H9 (cell line): Measurements from ENCODE around the gene SETBP1. TPM values are rescaled to one million over a fixed set of nuclear protein-coding genes. Genes with fewer than 3 reads are reported as not detected.

ENCODE experiments used
- DNase-seq: peaks from one replicate; pipeline ENCODE4 v3.0.0-alpha.2; 2017
- H2AFZ ChIP-seq: one replicate; pipeline ENCODE4 v1.6.1; 2013; ENCODE audit warnings: mild to moderate bottlenecking, low read length, control low read depth, moderate library complexity
- H2AK5ac ChIP-seq: 2 replicates; pipeline ENCODE4 v1.6.1; 2013; ENCODE audit warnings: low read length, control low read depth, mixed read lengths; ENCODE audit not compliant: insufficient read length
- H2BK120ac ChIP-seq: one replicate; pipeline ENCODE4 v1.6.1; 2013; ENCODE audit warnings: low read depth, mild to moderate bottlenecking, low read length, control low read depth, inconsistent platforms; ENCODE audit not compliant: poor library complexity, severe bottlenecking
- H2BK12ac ChIP-seq: 2 replicates; pipeline ENCODE4 v1.6.1; 2013; ENCODE audit warnings: low read length, control low read depth, mixed read lengths, low read depth; ENCODE audit not compliant: insufficient read length
- H2BK15ac ChIP-seq: 2 replicates; pipeline ENCODE4 v1.6.1; 2013; ENCODE audit warnings: low read depth, low read length, control low read depth
- H2BK20ac ChIP-seq: one replicate; pipeline ENCODE4 v1.6.1; 2013; ENCODE audit warnings: low read depth, mild to moderate bottlenecking, low read length, control low read depth, inconsistent platforms; ENCODE audit not compliant: poor library complexity, severe bottlenecking
- H2BK5ac ChIP-seq: 2 replicates; pipeline ENCODE4 v1.6.1; 2013; ENCODE audit warnings: low read length, control low read depth, mixed read lengths; ENCODE audit not compliant: insufficient read length
- H3K14ac ChIP-seq: 2 replicates; pipeline ENCODE4 v1.6.1; 2013; ENCODE audit warnings: low read length, control low read depth; ENCODE audit not compliant: insufficient read depth
- H3K18ac ChIP-seq: 2 replicates; pipeline ENCODE4 v1.6.1; 2013; ENCODE audit warnings: low read depth, mild to moderate bottlenecking, mixed read lengths, low read length, control low read depth; ENCODE audit not compliant: insufficient read length
- H3K23ac ChIP-seq: 2 replicates; pipeline ENCODE4 v1.6.1; 2013; ENCODE audit warnings: low read length, control low read depth, mixed read lengths, low read depth; ENCODE audit not compliant: insufficient read length
- H3K23me2 ChIP-seq: 2 replicates; pipeline ENCODE4 v1.6.1; 2013; ENCODE audit warnings: low read depth, mild to moderate bottlenecking, mixed read lengths, low read length, control low read depth; ENCODE audit not compliant: insufficient read length, poor library complexity, severe bottlenecking
- H3K27ac ChIP-seq: 2 replicates; pipeline ENCODE4 v1.5.1; 2013; ENCODE audit warnings: low read length, control low read depth, mixed read lengths, low read depth; ENCODE audit not compliant: insufficient read length
- H3K27me3 ChIP-seq: 2 replicates; pipeline ENCODE4 v1.6.1; 2013; ENCODE audit warnings: low read length, control low read depth, inconsistent platforms; ENCODE audit not compliant: insufficient read depth
- H3K4ac ChIP-seq: 2 replicates; pipeline ENCODE4 v1.6.1; 2013; ENCODE audit warnings: low read depth, mild to moderate bottlenecking, control low read depth, inconsistent platforms, low read length, moderate library complexity
- H3K4me1 ChIP-seq: 2 replicates; pipeline ENCODE4 v1.6.1; 2013; ENCODE audit warnings: low read length, control low read depth, inconsistent platforms; ENCODE audit not compliant: insufficient read depth
- H3K4me2 ChIP-seq: 2 replicates; pipeline ENCODE4 v1.6.1; 2013; ENCODE audit warnings: low read length, control low read depth, mixed read lengths; ENCODE audit not compliant: insufficient read length, insufficient read depth
- H3K56ac ChIP-seq: 2 replicates; pipeline ENCODE4 v1.6.1; 2013; ENCODE audit warnings: low read depth, mild to moderate bottlenecking, mixed read lengths, low read length, control low read depth; ENCODE audit not compliant: insufficient read length
- H3K79me1 ChIP-seq: 2 replicates; pipeline ENCODE4 v1.6.1; 2013; ENCODE audit warnings: low read depth, mild to moderate bottlenecking, moderate library complexity, low read length, control low read depth, inconsistent platforms; ENCODE audit not compliant: insufficient read depth, poor library complexity, severe bottlenecking
- H3K79me2 ChIP-seq: 2 replicates; pipeline ENCODE4 v1.6.1; 2013; ENCODE audit warnings: low read length, control low read depth, inconsistent platforms; ENCODE audit not compliant: insufficient read depth
- H3K9ac ChIP-seq: 2 replicates; pipeline ENCODE4 v1.6.1; 2013; ENCODE audit warnings: low read length, control low read depth, mixed read lengths; ENCODE audit not compliant: insufficient read length; ENCODE audit errors: extremely low read depth
- H3K9me3 ChIP-seq: one replicate; pipeline ENCODE4 v1.6.1; 2013; ENCODE audit warnings: low read depth, low read length, inconsistent platforms; ENCODE audit not compliant: control insufficient read depth
- H3T11ph ChIP-seq: one replicate; pipeline ENCODE4 v1.6.1; 2013; ENCODE audit warnings: mild to moderate bottlenecking, low read length, control low read depth, inconsistent platforms
- H4K20me1 ChIP-seq: one replicate; pipeline ENCODE4 v1.6.1; 2013; ENCODE audit not compliant: control insufficient read depth, insufficient read length, insufficient read depth
- H4K5ac ChIP-seq: 2 replicates; pipeline ENCODE4 v1.6.1; 2013; ENCODE audit warnings: low read depth, mild to moderate bottlenecking, mixed read lengths, low read length, control low read depth; ENCODE audit not compliant: insufficient read length
- H4K8ac ChIP-seq: replicated peaks from 2 replicates; pipeline ENCODE4 v1.6.1; 2013; ENCODE audit warnings: low read length, control low read depth, mixed read lengths, low read depth; ENCODE audit not compliant: insufficient read length
- H4K91ac ChIP-seq: 2 replicates; pipeline ENCODE4 v1.6.1; 2013; ENCODE audit warnings: low read depth, mild to moderate bottlenecking, moderate library complexity, mixed read lengths, low read length, control low read depth; ENCODE audit not compliant: insufficient read length
- H3K27ac Mint-ChIP-seq, 3 experiments: 2 replicates in 2 of 3; 3 replicates in 1 of 3; pipeline ENCODE4 v1.8.0; 2020 to 2021; ENCODE audit warnings: mixed read lengths in 3 of 3, mild to moderate bottlenecking in 1 of 3, moderate library complexity in 1 of 3
- H3K27me3 Mint-ChIP-seq: 2 replicates; pipeline ENCODE4 v1.8.0; 2021; ENCODE audit warnings: low read depth, mild to moderate bottlenecking, moderate library complexity, mixed read lengths
- H3K36me3 Mint-ChIP-seq, 3 experiments: 2 replicates in 2 of 3; 3 replicates in 1 of 3; pipeline ENCODE4 v1.8.0; 2020 to 2021; ENCODE audit warnings: low read depth in 3 of 3, mixed read lengths in 3 of 3; ENCODE audit not compliant: insufficient read depth in 1 of 3
- H3K4me1 Mint-ChIP-seq, 2 experiments: 2 replicates each; pipeline ENCODE4 v1.8.0; 2020; ENCODE audit warnings: mixed read lengths in 2 of 2
- H3K4me3 Mint-ChIP-seq, 2 experiments: 2 replicates in 1 of 2; 3 replicates in 1 of 2; pipeline ENCODE4 v1.8.0; 2020 to 2021; ENCODE audit warnings: mild to moderate bottlenecking in 2 of 2, mixed read lengths in 2 of 2, moderate library complexity in 1 of 2
- H3K9me3 Mint-ChIP-seq, 2 experiments: 2 replicates in 1 of 2; 3 replicates in 1 of 2; pipeline ENCODE4 v1.8.0; 2020; ENCODE audit warnings: mild to moderate bottlenecking in 2 of 2, mixed read lengths in 2 of 2, moderate library complexity in 1 of 2
- WGBS: extraction: QIAGEN DNeasy Blood & Tissue Kit; methylation state at CpG from one replicate; pipeline ENCODE4 v1.1.7; 2013; ENCODE audit warnings: missing lambda C conversion rate, low lambda C conversion rate, mixed read lengths; ENCODE audit not compliant: insufficient read length; ENCODE audit errors: extremely low coverage; 5-methylcytosine and 5-hydroxymethylcytosine counted together
- total RNA-seq: library from RNA; stranded (reverse); gene quantifications from 2 replicates; pipeline ENCODE4 v1.2.1, GENCODE V29; 2021
- TF ChIP-seq, protein P1 (sequence below): fragments of 200-600 bp; sonication (generic); conservative IDR thresholded peaks from 3 replicates; pipeline ENCODE4 v1.8.0; 2021; ENCODE audit warnings: antibody characterized with exemption, mild to moderate bottlenecking

Gene SETBP1
- total RNA-seq, 1 experiment from 2014 or later, result 4.6 TPM

DNA sequence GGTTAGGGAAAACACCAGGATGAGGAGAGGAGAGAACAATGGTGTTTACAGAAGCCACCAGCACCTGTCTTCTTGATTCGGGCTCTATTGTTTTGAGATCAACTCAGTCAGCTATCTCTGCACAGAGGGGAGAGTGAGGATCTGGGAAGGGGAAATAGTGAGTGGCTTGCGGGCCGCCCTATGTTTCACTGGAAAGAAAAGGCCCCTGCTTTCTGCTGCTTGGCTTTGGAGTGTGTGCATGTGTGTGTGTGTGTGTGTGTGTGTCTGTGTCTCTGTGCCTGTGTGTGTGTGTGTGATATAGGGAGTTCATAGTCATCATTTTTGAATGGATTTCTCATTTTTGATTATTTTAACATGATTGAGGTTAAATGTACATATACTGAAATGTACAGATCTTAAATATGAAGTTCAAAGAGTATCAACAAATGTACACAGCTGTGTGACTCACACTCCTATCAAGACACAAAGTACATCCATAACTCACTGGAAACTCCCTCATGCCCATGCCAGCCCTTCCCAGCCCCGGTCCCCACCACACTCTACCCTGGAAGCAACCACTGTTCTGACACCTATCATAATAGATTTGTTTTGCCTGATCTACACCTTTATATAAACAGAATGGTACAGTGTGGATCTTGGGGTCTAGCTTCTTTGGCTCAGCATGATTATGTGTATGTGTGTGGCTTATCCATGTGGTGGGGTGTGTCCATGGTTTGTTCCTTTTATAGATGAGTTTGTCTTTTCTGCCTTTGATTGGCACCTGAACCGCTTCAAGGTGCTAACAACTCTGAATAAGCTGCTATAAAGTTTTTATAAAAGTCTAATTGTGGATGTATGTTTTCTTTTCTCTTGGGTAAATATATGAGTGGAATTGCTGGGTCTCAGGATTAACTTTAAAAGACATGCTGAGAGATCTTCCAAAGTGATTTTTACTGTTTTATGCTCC is 258.3 kb downstream of the SETBP1 start:
- H2BK15ac ChIP-seq, result no peak overlapping the region
- no peak overlapping the region for H3K18ac ChIP-seq
- peaks cover 2% of the 10 kb centered on the region; the same call in 1 of the 2 replicates for H3K27me3 ChIP-seq
- no peak overlapping the region for H4K8ac ChIP-seq
- Mint-ChIP-seq H3K9me3 (peaks cover 7 to 8% of the 10 kb centered on the region in 2 experiments), H3K4me1 (peaks cover 22 to 28% of the 10 kb centered on the region in 2 experiments), H3K27ac (no peak overlapping the region), H3K36me3 (peaks cover 3 to 8% (median 5%) of the 10 kb centered on the region in 3 experiments; a peak in 5 of 7 replicates), H3K27me3 (peaks cover 75% of the 10 kb centered on the region), H3K4me3 (no peak overlapping the region)
- H3K27ac ChIP-seq, result no peak overlapping the region
- no peak overlapping the region for H2AK5ac ChIP-seq
- H4K5ac ChIP-seq, result no peak overlapping the region
- peaks cover 5% of the 10 kb centered on the region for H3K9me3 ChIP-seq
- H2BK12ac ChIP-seq, result no peak overlapping the region
- H3K4me1 ChIP-seq, result peaks cover 5% of the 10 kb centered on the region; the same call in 1 of the 2 replicates
- H3K4ac ChIP-seq, result no peak overlapping the region
- H3T11ph ChIP-seq, result no peak overlapping the region
- no peak overlapping the region for H2BK20ac ChIP-seq
- H3K56ac ChIP-seq, result no peak overlapping the region
- no peaks in the 10 kb centered on the region for H3K79me1 ChIP-seq
- H2BK5ac ChIP-seq, result no peak overlapping the region
- DNase-seq, result no peak
- H4K91ac ChIP-seq, result no peak overlapping the region
- H3K23me2 ChIP-seq, result no peaks in the 10 kb centered on the region
- no peak overlapping the region for H3K9ac ChIP-seq
- H2BK120ac ChIP-seq, result no peak overlapping the region
- no peaks in the 10 kb centered on the region for H4K20me1 ChIP-seq
- TF ChIP-seq, protein P1, sequence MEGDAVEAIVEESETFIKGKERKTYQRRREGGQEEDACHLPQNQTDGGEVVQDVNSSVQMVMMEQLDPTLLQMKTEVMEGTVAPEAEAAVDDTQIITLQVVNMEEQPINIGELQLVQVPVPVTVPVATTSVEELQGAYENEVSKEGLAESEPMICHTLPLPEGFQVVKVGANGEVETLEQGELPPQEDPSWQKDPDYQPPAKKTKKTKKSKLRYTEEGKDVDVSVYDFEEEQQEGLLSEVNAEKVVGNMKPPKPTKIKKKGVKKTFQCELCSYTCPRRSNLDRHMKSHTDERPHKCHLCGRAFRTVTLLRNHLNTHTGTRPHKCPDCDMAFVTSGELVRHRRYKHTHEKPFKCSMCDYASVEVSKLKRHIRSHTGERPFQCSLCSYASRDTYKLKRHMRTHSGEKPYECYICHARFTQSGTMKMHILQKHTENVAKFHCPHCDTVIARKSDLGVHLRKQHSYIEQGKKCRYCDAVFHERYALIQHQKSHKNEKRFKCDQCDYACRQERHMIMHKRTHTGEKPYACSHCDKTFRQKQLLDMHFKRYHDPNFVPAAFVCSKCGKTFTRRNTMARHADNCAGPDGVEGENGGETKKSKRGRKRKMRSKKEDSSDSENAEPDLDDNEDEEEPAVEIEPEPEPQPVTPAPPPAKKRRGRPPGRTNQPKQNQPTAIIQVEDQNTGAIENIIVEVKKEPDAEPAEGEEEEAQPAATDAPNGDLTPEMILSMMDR, result no peak
- no peak overlapping the region for H3K23ac ChIP-seq
- H3K4me2 ChIP-seq, result no peak overlapping the region
- no peak overlapping the region for H3K14ac ChIP-seq
- WGBS, result no CpG with 5 or more reads among the region's 5 CpGs
- no peaks in the 10 kb centered on the region for H3K79me2 ChIP-seq
- no peak overlapping the region for H2AFZ ChIP-seq
